Measurements from ENCODE around the gene OLFML3. TPM values are rescaled to one million over a fixed set of nuclear protein-coding genes. Genes with fewer than 3 reads are reported as not detected.

Gene OLFML3
- total and polyA plus RNA-seq, 2 of the 8 experiments (the other 6 are each of a cell fraction or from before 2014, with no cell fraction given): 56.0 to 72.3 TPM

DNA sequence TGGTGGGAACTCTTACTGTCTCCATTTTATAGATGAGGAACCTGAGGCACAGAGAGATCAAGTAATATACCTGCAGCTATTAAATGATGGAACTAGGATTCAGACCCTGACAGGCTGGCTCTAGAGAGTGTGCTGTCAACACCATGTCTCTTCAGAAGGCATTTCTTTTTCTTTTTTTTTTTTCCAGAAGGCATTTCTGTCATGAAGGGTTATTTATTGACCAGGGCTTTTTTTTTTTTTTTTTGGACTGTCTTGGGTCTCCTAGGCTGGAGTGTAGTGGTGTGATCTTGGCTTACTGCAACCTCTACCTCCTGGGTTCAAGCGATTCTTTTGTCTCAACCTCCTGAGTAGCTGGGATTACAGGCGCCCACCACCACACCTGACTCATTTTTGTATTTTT, 27.6 kb upstream of the OLFML3 start (continued):
- TF ChIP-seq, protein P1, sequence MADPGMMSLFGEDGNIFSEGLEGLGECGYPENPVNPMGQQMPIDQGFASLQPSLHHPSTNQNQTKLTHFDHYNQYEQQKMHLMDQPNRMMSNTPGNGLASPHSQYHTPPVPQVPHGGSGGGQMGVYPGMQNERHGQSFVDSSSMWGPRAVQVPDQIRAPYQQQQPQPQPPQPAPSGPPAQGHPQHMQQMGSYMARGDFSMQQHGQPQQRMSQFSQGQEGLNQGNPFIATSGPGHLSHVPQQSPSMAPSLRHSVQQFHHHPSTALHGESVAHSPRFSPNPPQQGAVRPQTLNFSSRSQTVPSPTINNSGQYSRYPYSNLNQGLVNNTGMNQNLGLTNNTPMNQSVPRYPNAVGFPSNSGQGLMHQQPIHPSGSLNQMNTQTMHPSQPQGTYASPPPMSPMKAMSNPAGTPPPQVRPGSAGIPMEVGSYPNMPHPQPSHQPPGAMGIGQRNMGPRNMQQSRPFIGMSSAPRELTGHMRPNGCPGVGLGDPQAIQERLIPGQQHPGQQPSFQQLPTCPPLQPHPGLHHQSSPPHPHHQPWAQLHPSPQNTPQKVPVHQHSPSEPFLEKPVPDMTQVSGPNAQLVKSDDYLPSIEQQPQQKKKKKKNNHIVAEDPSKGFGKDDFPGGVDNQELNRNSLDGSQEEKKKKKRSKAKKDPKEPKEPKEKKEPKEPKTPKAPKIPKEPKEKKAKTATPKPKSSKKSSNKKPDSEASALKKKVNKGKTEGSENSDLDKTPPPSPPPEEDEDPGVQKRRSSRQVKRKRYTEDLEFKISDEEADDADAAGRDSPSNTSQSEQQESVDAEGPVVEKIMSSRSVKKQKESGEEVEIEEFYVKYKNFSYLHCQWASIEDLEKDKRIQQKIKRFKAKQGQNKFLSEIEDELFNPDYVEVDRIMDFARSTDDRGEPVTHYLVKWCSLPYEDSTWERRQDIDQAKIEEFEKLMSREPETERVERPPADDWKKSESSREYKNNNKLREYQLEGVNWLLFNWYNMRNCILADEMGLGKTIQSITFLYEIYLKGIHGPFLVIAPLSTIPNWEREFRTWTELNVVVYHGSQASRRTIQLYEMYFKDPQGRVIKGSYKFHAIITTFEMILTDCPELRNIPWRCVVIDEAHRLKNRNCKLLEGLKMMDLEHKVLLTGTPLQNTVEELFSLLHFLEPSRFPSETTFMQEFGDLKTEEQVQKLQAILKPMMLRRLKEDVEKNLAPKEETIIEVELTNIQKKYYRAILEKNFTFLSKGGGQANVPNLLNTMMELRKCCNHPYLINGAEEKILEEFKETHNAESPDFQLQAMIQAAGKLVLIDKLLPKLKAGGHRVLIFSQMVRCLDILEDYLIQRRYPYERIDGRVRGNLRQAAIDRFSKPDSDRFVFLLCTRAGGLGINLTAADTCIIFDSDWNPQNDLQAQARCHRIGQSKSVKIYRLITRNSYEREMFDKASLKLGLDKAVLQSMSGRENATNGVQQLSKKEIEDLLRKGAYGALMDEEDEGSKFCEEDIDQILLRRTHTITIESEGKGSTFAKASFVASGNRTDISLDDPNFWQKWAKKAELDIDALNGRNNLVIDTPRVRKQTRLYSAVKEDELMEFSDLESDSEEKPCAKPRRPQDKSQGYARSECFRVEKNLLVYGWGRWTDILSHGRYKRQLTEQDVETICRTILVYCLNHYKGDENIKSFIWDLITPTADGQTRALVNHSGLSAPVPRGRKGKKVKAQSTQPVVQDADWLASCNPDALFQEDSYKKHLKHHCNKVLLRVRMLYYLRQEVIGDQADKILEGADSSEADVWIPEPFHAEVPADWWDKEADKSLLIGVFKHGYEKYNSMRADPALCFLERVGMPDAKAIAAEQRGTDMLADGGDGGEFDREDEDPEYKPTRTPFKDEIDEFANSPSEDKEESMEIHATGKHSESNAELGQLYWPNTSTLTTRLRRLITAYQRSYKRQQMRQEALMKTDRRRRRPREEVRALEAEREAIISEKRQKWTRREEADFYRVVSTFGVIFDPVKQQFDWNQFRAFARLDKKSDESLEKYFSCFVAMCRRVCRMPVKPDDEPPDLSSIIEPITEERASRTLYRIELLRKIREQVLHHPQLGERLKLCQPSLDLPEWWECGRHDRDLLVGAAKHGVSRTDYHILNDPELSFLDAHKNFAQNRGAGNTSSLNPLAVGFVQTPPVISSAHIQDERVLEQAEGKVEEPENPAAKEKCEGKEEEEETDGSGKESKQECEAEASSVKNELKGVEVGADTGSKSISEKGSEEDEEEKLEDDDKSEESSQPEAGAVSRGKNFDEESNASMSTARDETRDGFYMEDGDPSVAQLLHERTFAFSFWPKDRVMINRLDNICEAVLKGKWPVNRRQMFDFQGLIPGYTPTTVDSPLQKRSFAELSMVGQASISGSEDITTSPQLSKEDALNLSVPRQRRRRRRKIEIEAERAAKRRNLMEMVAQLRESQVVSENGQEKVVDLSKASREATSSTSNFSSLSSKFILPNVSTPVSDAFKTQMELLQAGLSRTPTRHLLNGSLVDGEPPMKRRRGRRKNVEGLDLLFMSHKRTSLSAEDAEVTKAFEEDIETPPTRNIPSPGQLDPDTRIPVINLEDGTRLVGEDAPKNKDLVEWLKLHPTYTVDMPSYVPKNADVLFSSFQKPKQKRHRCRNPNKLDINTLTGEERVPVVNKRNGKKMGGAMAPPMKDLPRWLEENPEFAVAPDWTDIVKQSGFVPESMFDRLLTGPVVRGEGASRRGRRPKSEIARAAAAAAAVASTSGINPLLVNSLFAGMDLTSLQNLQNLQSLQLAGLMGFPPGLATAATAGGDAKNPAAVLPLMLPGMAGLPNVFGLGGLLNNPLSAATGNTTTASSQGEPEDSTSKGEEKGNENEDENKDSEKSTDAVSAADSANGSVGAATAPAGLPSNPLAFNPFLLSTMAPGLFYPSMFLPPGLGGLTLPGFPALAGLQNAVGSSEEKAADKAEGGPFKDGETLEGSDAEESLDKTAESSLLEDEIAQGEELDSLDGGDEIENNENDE (IDR thresholded peaks at IDR 0.05; ENCODE audit: insufficient replicate concordance, low read length): no peak
- TF ChIP-seq BRCA1 (IDR thresholded peaks at IDR 0.05; ENCODE audit: low read depth, low read length): no peak
- TF ChIP-seq TAF1 (IDR thresholded peaks at IDR 0.05; ENCODE audit: low read depth, low read length): no peak

All from H1 (cell line).